Mucosa of descending colon (tissue), 3 donors: Measurements from ENCODE around the gene AKAP8. TPM values are rescaled to one million over a fixed set of nuclear protein-coding genes. Genes with fewer than 3 reads are reported as not detected.

Experiments used
- ATAC-seq: fragments of 200-7000 bp; cut with Tn5 transposase; one replicate; pipeline ENCODE4 v1.9.1; 2020; ENCODE audit warnings: mild to moderate bottlenecking, moderate library complexity
- DNase-seq, 3 donors: peaks; one replicate each; pipeline ENCODE4 v3.0.0-alpha.2; 2020
- H3K36me3 ChIP-seq: fragments of 200-600 bp; one replicate; pipeline ENCODE4 v1.8.0; 2021; ENCODE audit warnings: low read depth, mild to moderate bottlenecking
- H3K4me1 ChIP-seq: fragments of 200-600 bp; one replicate; pipeline ENCODE4 v1.8.0; 2021; ENCODE audit warnings: low read depth, mild to moderate bottlenecking
- H3K4me3 ChIP-seq: fragments of 200-600 bp; one replicate; pipeline ENCODE4 v1.8.0; 2021; ENCODE audit warnings: mild to moderate bottlenecking
- H3K9me3 ChIP-seq: fragments of 200-600 bp; one replicate; pipeline ENCODE4 v1.8.0; 2021; ENCODE audit warnings: mild to moderate bottlenecking
- intact Hi-C, 2 donors: fragments of 100-400 bp; cut with DNase I in 1 of 2; cut with micrococcal nuclease in 1 of 2; formaldehyde crosslinking; loops; one replicate each; pipeline versions ENCODE4 v1.11.0 to v1.11.1; 2022; cut with DNase I, micrococcal nuclease
- long read RNA-seq, 2 donors: library from polyadenylated mRNA; unstranded; transcript quantifications; one replicate each; pipeline ENCODE4 v2.0.0, GENCODE V29; 2019 to 2021
- total RNA-seq, 3 donors: library from RNA; stranded (reverse); fragmentation: NEBNext Ultra II Directional in 2 of 3; extraction: Animal tissue kit (Norgen Biotek cat#: 25700) in 2 of 3; gene quantifications; one replicate each; pipeline versions ENCODE4 v1.2.1 to v1.2.4, GENCODE V29; 2021 to 2023
- TF ChIP-seq, protein P1 (sequence below): fragments of 200-600 bp; IDR thresholded peaks from one replicate; pipeline ENCODE4 v1.8.0; 2022; ENCODE audit warnings: antibody characterized with exemption, mild to moderate bottlenecking
- donor health status: DM: no; HTN: no; CAD: no; lungs with moderate emphysema.
- donor health status: DM: no; HTN: no; CAD: no.
- donor health status: DM: no; HTN: yes; CAD: no.

AKAP8 gene
- total RNA-seq, result 10 to 100 TPM; 37.8 to 50.0 (median 41.3) TPM
- long read RNA-seq, donor 1, transcript AKAP8-201 (14 exons, 3,670 nt), result major isoform, 25 of 52 reads
- long read RNA-seq, donor 1, partial matches to known transcripts, result 12 of 52 reads
- long read RNA-seq, donor 1, other reads (novel, unspliced or antisense), result 14 of 52 reads
- long read RNA-seq, donor 2, partial matches to known transcripts, result 5 of 10 reads
- long read RNA-seq, donor 2, other reads (novel, unspliced or antisense), result 4 of 10 reads

DNA sequence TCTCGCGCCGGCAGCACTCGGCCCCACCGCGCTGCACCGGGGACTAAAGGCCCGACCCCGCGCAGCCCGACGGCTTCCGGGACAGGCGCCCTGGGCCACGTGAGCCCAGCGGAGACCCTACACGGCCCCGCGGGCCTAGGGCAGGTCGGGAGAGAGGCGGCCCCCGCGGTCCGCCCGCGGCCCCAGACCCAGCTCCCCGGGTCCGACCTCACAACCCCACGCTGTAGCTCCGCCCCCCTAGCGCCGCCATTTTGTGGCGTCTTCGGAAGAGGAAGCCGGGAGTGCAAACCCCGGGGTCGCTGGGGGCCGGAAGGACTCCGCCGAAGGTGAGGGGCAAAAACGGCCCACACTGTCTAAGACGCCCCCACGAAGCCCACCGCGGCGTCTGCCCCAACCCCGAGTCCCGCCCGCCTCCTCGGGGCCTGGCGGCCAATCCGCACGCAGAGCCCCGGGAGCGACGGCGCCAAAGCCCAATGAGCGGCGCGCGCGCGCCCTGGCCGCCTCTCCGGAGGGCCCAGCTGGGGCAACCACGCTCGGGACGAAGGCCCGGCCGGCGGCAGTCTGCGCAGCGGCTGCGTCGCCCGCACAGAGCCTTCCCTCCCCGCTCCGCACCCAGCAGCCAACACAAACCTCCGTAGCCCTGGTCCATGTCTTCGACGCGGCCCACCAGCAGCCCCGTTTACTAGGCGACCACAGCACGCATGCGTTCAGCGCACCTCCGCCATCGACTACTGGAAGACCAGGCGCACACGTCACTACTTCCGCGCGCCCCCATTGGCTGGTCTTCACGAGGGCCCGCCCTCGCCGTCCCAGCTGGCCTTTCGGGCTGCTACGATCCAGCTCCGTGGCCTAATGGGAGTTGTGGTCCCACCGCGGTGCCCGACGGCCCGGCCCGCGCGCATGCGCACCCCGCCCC, at the start of gene AKAP8:
TSS of gene AKAP8 (minus strand) at position 705 of the 916 bp plus-strand sequence. CDS start at position 649, 56 bp downstream.
- Histone ChIP-seq H3K36me3 (no peaks in the 10 kb centered on the region), H3K4me1 (peaks cover 14% of the 10 kb centered on the region), H3K4me3 (peak within 1 kb of the TSS; percentile 96), H3K9me3 (no peaks in the 10 kb centered on the region)
- TF ChIP-seq, protein P1, sequence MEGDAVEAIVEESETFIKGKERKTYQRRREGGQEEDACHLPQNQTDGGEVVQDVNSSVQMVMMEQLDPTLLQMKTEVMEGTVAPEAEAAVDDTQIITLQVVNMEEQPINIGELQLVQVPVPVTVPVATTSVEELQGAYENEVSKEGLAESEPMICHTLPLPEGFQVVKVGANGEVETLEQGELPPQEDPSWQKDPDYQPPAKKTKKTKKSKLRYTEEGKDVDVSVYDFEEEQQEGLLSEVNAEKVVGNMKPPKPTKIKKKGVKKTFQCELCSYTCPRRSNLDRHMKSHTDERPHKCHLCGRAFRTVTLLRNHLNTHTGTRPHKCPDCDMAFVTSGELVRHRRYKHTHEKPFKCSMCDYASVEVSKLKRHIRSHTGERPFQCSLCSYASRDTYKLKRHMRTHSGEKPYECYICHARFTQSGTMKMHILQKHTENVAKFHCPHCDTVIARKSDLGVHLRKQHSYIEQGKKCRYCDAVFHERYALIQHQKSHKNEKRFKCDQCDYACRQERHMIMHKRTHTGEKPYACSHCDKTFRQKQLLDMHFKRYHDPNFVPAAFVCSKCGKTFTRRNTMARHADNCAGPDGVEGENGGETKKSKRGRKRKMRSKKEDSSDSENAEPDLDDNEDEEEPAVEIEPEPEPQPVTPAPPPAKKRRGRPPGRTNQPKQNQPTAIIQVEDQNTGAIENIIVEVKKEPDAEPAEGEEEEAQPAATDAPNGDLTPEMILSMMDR, result no peak
- intact Hi-C loops, result no loop called here
- DNase-seq (peak; percentile 99), ATAC-seq (peak; percentile 93)

DNA sequence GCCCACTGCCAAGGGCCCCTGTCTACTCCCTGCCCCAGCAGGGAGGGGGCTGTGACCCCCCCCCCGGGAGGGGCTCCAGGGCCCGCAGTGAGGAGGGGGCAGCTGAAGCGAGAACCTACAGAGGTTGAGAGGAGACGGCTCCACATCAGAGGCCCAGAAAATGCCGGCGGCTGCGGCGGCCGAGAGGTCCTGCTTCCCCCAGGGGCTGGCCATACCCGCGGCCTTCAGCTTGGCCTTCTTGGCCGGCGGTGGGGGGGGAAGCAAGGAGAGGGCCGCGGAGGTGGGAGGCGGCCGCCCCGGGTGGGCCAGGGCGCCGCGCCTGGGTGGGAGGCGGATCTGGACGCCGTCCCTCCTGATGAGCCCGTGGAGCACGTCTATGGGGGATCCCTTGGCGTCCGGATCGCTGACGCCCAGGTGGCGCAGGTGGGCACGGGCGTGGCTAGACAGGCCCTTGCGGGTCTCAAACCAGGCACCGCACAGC, 48.4 kb upstream of the AKAP8 start:
- H3K4me3 ChIP-seq, result no peak overlapping the region
- H3K4me1 ChIP-seq, result peaks cover 18% of the 10 kb centered on the region
- intact Hi-C loops, result no loop called here
- DNase-seq, result no peak
- ATAC-seq, result no peak
- H3K36me3 ChIP-seq, result no peaks in the 10 kb centered on the region
- TF ChIP-seq, protein P1, result no peak
- H3K9me3 ChIP-seq, result peaks cover 2% of the 10 kb centered on the region

DNA sequence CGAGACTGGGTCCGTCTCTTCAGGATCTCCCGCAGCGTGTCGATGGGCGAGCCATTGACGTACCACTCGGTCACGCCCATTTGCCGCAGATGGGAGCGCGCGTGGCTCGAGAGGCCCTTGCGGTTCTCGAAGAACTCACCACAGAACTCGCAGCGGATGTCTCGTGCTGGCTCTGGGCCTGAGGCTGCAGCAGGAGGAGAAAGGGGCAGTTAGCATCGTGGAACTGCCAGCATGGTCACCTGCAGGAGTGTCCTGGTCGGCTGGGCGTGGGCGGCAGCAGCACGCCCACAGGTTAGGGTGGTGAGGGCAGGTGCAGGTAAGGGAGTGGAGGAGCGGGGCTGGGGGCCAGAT, 47.7 kb upstream of the AKAP8 start:
- intact Hi-C loops, result no loop called here
- peaks cover 3% of the 10 kb centered on the region for H3K9me3 ChIP-seq
- H3K36me3 ChIP-seq, result no peaks in the 10 kb centered on the region
- peaks cover 17% of the 10 kb centered on the region for H3K4me1 ChIP-seq
- TF ChIP-seq, protein P1, result no peak
- no peak for ATAC-seq
- DNase-seq, result no peak
- H3K4me3 ChIP-seq, result no peak overlapping the region

DNA sequence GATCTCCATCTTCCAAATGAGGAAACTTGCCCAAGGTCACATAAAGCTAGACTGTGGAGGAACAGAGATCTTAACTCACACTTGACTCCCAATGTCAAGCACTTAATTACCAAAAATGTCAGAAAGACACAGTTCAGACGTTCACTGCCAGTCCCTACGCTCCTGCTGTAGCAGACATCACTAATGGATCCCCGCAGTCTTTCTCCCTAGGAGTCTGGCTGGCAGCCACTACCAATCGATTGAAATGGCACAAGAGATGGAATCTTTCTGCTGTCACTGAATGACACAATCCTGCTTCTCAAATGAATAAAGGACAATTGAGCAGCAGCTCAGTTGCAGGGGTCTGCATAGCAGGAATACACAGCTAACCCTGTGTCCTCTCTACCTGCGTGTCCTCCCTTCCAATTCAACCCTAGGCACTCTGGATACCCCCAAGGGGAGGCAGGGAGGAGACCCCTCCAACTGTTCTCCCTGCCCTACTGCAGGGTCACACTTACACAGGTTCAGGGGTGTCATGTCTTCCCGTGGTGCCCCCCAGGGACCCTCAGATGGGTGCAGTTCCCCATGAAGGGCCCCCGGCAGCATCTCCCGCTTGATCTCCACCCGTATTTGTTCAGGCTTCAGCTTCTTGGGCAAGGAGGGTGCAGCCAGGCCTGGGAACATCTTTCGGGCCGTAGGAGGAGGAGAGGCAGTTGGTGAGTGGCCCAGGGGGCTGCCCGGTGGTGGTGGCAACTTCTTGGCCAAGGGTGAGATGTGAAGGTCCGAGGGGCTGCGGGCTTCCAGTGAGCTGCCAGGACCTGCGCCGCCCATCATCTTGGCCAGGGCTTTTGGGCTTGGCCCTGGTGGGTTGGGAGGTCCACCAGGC, 47.1 kb upstream of the AKAP8 start:
- TF ChIP-seq, protein P1, result no peak
- H3K36me3 ChIP-seq, result no peaks in the 10 kb centered on the region
- H3K4me3 ChIP-seq, result no peak overlapping the region
- peaks cover 17% of the 10 kb centered on the region for H3K4me1 ChIP-seq
- no peak for ATAC-seq
- DNase-seq, result no peak
- intact Hi-C loops, result no loop called here
- peaks cover 3% of the 10 kb centered on the region for H3K9me3 ChIP-seq

DNA sequence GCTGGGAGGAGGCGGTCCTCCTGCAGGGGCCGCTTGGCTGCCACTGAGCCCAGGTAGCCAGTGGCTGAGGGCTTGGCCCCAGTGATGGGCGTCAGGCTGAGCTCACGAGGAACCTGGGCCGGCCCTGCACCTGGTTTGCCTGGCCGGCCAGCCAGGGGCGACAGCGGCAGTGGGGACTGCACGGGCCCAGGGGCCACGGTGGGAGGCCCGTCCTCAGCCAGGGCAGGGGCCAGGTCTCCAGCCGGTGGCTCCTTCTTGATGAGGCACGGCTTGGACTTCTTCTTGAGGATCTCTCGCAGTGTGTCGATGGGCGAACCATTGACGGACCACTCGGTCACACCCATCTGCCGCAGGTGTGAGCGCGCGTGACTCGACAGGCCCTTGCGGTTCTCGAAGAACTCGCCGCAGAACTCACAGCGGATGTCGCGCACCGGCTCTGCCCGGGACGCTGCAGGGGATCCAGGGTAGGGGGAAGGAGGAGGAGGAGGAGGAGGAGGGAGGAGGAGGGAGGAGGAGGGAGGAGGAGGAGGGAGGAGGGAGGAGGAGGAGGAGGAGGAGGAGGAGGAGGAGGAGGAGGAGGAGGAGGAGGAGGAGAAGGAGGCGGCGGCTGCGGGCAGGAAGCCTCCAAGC, 45.8 kb upstream of the AKAP8 start:
- no peaks in the 10 kb centered on the region for H3K36me3 ChIP-seq
- H3K4me3 ChIP-seq, result no peak overlapping the region
- H3K4me1 ChIP-seq, result peaks cover 5% of the 10 kb centered on the region
- no peak for DNase-seq
- ATAC-seq, result no peak
- TF ChIP-seq, protein P1, result no peak
- intact Hi-C loops, result no loop called here
- peaks cover 3% of the 10 kb centered on the region for H3K9me3 ChIP-seq
